HG03064 (cell line): Measurements from ENCODE around the gene LIG3.
A peak's percentile ranks its signal among the peaks of the same experiment; 100 is the strongest.
"Not testable (repeated sequence)": the region's sequence is repeated elsewhere in the genome, so short reads cannot be mapped to it uniquely, and the experiment has no call there.

Experiments
- ATAC-seq: cut with Tn5 transposase; IDR thresholded peaks from one replicate; pipeline ENCODE4 v1.9.1; 2021; ENCODE audit warnings: low read depth; ENCODE audit not compliant: unreplicated experiment

LIG3 gene

DNA sequence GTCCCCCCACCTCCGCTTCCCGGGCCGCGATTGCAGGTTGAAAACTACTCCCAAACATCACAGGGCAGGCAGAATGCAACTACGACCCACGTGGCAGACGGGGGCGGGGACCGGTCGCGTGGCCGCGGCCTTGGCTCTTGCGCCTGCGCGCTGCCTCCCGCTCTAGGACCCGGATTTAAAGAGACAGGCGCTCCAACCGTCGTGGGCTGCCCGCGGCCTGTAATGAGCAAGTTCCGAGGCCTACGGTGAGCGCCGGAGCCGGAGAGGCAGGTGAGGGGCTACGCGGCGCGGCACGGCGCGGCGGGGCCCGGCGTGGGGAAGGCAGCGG, at the start of gene LIG3:
LIG3 (plus strand) TSS at position 160 of the 328 bp plus-strand sequence. CDS start 2,494 bp downstream, outside the sequence.
- ATAC-seq, result peak; percentile 63

GRCh38 chr17:34950780-34951179, 29.5 kb upstream of the LIG3 start:
- not testable (repeated sequence) for ATAC-seq

DNA sequence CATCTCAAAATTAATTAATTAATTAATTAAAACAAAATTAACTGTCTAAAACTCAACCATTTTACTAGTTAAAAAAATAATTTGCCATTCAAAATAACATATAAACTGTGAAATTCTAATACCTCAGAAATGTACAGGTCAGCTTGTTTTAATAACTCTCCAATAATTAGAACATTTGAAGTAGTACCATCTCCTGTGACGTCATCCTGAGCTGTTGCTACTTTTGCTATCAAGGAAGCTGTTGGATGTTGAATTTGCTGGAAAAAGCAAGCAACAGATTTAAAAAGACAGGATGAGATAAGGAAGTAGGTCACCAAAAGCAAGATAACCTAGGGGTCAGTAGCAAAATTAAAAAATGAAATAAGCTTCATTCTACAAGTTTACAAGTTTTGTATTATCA, 21.9 kb upstream of the LIG3 start:
- ATAC-seq, result no peak

DNA sequence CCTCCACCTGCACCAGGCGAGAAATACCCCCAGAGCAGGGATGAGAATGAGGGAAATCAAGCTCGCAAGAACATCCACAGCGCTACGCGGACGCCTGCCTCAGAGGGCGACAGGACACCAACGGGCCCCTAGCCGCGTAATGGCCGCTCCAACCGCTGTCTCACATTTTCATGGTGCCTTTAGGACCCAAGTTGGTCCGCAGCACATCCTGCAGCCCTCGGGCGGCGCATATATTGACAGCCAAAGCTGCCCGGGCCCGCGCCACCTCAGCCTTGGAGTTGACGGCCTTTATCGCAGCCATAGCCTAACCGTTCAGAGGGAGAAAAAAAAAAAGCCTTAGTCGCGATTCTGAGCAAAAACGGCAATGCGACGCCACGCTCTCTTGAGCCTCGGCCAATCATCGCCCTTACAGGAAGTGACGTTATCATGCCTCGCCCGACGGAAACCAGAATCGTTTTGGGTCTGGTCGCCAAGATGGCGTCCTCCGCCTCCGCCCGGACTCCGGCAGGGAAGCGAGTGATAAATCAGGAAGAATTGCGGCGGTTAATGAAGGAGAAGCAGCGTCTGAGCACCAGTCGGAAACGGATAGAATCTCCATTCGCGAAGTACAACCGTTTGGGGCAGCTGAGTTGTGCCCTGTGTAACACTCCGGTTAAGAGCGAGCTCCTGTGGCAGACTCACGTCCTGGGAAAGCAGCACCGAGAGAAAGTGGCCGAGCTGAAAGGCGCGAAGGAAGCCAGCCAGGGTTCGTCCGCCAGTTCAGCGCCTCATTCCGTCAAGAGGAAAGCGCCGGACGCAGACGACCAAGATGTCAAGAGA, 19.0 kb upstream of the LIG3 start, which contains the start of the genes CCT6B and ZNF830:
CCT6B (minus strand) TSS at position 368 of the 819 bp plus-strand sequence; CDS start at position 301, 67 bp downstream.
ZNF830 (plus strand) TSS at position 448 of the 819 bp plus-strand sequence; CDS start at position 475, 27 bp downstream.
- ATAC-seq, result peak; percentile 81

DNA sequence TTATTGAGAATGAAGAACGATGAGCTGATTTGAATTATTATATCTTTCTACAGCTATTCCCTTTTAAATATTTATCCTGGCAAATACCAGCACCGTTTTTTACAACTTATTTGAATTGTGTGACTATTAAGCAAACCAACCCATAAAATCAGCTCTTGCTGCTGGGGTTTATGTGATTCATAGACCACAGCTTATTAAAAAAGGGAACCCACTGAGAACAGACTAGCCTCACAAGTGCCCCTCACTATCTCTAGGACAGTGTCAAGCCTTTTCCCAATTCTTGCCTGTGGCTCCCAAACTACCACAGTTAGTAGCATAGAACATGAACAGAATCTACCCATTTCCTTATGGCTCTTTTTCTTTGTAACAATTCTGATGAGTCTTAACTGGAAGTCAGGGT, 6.1 kb upstream of the LIG3 start:
- no peak for ATAC-seq

DNA sequence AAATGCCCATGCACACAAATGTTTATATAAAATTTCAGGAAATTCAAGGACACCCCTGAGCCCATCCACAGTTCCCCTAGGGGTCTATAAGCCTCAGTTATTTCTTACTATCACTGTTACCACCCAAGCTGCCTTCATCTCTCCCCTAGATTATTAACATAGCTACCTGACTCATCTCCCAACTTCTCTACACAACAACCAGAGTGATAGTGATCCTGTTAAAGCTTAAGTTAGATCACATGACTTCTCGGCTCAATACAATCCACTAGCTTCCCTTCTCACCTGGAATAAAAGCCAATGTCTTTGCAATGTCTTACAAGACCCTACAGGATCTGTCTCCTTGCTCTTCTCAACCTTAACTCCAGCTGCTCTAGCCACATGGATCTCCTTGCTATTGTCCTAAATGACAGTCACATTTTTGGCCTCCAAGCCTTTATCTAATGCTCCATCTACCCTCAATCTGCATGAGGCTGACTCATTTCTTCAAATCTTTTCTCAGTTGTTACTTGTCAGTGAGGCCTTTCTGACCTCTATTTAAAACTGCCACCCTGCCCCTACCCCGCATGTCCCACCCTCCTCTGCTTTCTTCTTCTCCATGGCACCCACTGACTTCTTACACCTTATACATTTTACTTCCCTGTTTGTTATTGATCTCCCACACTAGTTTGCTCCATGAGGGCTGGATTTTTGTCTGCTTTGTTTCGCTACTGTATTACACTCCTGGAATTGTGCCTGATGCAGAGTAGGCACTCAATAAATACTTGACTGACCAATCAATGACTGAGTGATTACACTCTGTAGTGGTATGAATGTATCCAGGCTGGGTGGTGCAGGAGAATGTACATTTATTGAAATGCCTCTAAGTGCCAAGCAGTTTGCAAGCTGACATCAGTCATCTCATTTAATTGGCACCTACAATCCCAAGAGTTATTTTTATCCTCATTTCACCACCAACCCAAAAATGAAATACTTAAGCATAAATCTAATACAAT, 5.2 kb upstream of the LIG3 start:
- ATAC-seq, result no peak

- no peak for ATAC-seq
These were observed 1.2 kb upstream of the LIG3 start for GRCh38 chr17:34979153-34979552.

GRCh38 chr17:34979650-34980352, 511 bp upstream of the LIG3 start:
- ATAC-seq, result no peak

GRCh38 chr17:34980681-34981537, 597 bp downstream of the LIG3 start:
- peak; percentile 76 for ATAC-seq

GRCh38 chr17:34981538-34982241, 1.4 kb downstream of the LIG3 start:
- no peak for ATAC-seq

- no peak for ATAC-seq
These were observed 6.9 kb downstream of the LIG3 start for GRCh38 chr17:34987232-34987631.

GRCh38 chr17:34988644-34989043, 8.3 kb downstream of the LIG3 start:
- no peak for ATAC-seq

DNA sequence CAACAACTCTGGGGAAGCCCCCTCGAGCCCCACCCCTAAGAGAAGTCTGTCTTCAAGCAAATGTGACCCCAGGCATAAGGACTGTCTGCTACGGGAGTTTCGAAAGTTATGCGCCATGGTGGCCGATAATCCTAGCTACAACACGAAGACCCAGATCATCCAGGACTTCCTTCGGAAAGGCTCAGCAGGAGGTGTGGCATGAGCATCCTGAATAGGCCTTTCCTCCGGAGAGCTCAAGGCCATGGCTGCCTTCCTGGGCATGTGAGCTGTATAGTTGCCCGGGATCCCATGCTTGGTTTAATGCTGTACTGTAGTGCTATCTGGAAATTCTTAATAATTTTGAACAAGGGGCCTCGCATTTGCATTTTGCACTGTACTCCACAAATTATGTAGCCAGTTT, 9.2 kb downstream of the LIG3 start:
- ATAC-seq, result no peak

GRCh38 chr17:34990921-34991365, 10.6 kb downstream of the LIG3 start:
- ATAC-seq, result no peak

DNA sequence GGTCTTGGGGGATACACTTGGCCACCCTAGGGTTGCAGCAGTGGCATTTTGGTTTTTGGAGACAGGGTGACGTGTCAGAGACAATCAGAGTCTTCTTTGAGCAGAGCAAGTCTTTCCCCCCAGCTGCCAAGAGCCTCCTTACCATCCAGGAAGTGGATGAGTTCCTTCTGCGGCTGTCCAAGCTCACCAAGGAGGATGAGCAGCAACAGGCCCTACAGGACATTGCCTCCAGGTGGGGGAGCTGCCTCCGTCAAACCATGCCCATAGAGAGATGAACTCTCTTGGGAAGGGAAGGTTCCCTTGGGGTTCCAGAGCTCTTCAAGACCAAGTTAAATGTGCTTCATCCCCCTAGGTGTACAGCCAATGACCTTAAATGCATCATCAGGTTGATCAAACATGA, 11.3 kb downstream of the LIG3 start:
- no peak for ATAC-seq

DNA sequence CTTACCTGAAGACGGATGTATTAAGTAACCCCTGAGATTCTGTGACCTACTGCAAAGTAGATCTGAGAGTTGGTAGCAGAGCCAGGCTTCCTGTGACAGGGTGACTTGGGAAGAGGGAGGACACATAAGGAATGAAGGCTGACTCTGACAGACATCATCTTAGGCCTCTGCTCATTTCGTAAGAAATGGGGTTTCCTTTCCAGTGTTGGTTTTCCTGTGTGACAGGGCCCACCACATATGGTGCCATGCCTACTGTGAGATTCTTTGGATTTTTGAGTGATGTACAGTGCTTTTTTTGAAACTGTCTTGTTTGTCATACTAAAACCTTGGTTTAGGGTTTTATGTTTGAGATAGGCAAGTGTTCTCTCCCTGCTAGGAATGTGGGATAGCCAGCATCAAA, 12.7 kb downstream of the LIG3 start:
- ATAC-seq, result no peak

DNA sequence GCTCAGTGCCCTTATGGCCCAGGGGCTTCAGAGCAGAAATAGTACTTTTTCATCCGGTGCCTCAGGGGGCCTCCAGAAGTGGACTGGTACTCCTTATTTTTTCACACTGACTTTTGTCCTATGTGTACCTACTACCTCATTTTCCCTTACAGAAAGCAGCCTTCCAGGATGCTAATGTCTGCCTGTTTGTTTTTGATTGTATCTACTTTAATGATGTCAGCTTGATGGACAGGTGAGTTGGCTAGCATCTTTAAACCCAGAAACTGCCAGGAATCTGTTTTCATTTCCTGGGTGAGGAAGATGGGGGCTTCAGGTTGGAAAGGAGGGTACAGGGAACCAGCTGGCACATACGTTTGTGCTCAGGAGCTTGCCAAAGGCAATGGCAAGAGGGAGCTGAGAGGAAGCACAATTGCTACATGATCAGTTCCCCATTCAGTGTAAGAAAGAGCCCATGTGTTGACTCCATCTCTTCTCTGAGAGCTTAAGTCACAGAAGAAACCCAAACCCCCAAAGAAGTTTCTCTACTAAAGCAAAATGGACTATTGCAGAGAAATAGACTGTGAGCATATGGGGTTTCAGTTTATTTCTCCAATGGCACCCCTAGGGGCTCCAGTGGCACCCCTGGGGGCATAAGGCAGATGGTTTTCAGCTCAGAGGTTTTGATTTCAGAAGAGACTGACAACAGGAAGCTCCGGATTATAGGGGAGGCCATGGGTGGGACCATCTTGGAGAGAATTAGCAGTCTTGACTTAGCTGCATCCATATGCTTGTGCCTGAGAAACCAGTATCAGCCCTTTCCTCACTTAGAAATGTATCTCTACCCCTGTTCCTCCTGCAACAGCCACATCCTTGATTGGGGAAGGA, 16.3 kb downstream of the LIG3 start:
- no peak for ATAC-seq

DNA sequence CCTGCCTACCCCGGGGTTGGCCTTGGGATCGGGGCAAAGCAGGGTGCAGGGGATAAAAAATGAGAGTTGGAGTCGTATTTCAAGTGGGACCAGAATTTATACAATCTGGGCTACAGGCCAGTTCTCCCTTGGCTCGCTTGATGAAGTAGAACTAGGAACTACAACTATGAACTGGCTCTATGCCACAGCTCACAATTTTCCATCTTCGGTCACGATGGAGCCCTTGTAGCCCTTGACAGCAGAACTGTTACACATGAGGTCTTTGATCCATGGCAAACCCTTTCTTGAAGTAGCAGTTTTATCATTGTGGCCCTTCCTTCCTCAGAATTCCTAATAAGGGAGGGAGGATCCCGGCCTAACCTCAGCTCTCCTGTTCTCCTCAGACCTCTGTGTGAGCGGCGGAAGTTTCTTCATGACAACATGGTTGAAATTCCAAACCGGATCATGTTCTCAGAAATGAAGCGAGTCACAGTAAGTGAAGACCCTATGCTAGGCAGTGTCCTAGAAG, 17.1 kb downstream of the LIG3 start:
- no peak for ATAC-seq
